HG02642 (cell line): ENCODE measurements around the gene TBL1X.

ENCODE experiments used
- ATAC-seq: cut with Tn5 transposase; IDR thresholded peaks from one replicate; pipeline ENCODE4 v1.9.1; 2021; ENCODE audit warnings: mild to moderate bottlenecking; ENCODE audit not compliant: unreplicated experiment, poor library complexity

The TBL1X gene

GRCh38 chrX:9611436-9612145 is 146.7 kb downstream of the TBL1X start:
- peak; percentile 45 for ATAC-seq

- no peak for ATAC-seq
Measured at GRCh38 chrX:9612146-9612505, 147.3 kb downstream of the TBL1X start.

GRCh38 chrX:9614016-9614415 is 149.2 kb downstream of the TBL1X start:
- no peak for ATAC-seq

GRCh38 chrX:9619133-9619532 is 154.3 kb downstream of the TBL1X start:
- no peak for ATAC-seq

- no peak for ATAC-seq
Measured at GRCh38 chrX:9619581-9619980, 154.7 kb downstream of the TBL1X start.

- no peak for ATAC-seq
Measured at GRCh38 chrX:9622128-9622527, 157.3 kb downstream of the TBL1X start.

- no peak for ATAC-seq
Measured at GRCh38 chrX:9626379-9626778, 161.5 kb downstream of the TBL1X start.

GRCh38 chrX:9627922-9628321 is 163.1 kb downstream of the TBL1X start:
- no peak for ATAC-seq

- ATAC-seq = no peak
Measured at GRCh38 chrX:9628779-9629493, 164.1 kb downstream of the TBL1X start.

- ATAC-seq = no peak
Measured at GRCh38 chrX:9634551-9634950, 169.7 kb downstream of the TBL1X start.

GRCh38 chrX:9635368-9635767 is 170.5 kb downstream of the TBL1X start:
- no peak for ATAC-seq

GRCh38 chrX:9635803-9636202 is 170.9 kb downstream of the TBL1X start:
- no peak for ATAC-seq

GRCh38 chrX:9638871-9639270 is 174.0 kb downstream of the TBL1X start:
- no peak for ATAC-seq

- ATAC-seq = no peak
Measured at GRCh38 chrX:9642270-9642995, 177.6 kb downstream of the TBL1X start.

GRCh38 chrX:9643807-9644206 is 178.9 kb downstream of the TBL1X start:
- no peak for ATAC-seq

- peak; percentile 97 for ATAC-seq
Measured at GRCh38 chrX:9644335-9644734, 179.5 kb downstream of the TBL1X start.

- ATAC-seq = no peak
Measured at GRCh38 chrX:9646471-9647224, 181.8 kb downstream of the TBL1X start.

GRCh38 chrX:9647431-9647830 is 182.6 kb downstream of the TBL1X start:
- ATAC-seq = no peak

GRCh38 chrX:9650091-9650490 is 185.2 kb downstream of the TBL1X start:
- no peak for ATAC-seq

GRCh38 chrX:9651737-9652136 is 186.9 kb downstream of the TBL1X start:
- ATAC-seq = no peak

- ATAC-seq = no peak
Measured at GRCh38 chrX:9654929-9655328, 190.1 kb downstream of the TBL1X start.
